ENCODE measurements around the gene BUD31.
"Not testable (repeated sequence)": the region's sequence is repeated elsewhere in the genome, so short reads cannot be mapped to it uniquely, and the experiment has no call there.

Gene BUD31

DNA sequence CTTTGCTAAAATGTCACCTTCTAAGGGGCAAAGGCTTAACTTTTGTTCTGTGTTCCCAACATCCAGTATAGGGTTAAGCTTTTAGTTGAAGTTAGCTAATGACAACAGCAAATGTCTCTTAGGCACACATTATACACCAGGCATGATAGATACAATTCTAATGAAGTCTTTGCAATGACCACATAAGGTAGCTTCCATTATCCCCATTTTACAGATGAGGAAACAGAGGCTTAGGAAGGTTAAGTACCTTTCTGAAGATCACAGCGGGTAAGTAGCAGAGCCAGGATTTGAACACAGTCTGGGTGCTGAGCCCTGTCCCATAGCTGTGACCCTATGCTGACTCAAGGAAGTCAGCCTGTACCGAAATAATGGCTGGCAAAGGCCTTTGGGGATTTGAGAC, 1.9 kb downstream of the BUD31 start:
- TF ChIP-seq TARDBP (IDR thresholded peaks at IDR 0.05) (no peak), FOXK2 (IDR thresholded peaks at IDR 0.05) (no peak), CTBP1 (IDR thresholded peaks at IDR 0.05; ENCODE audit: borderline replicate concordance) (no peak), FOXA1 (IDR thresholded peaks at IDR 0.05) (no peak), ZNF384 (IDR thresholded peaks at IDR 0.05) (no peak), BHLHE40 (IDR thresholded peaks at IDR 0.05; ENCODE audit: borderline replicate concordance) (no peak), L3MBTL2 (conservative IDR thresholded peaks at IDR 0.05) (no peak), HDGF (IDR thresholded peaks at IDR 0.05; ENCODE audit: borderline replicate concordance) (no peak), FOXM1 (IDR thresholded peaks at IDR 0.05; ENCODE audit: borderline replicate concordance) (no peak), ELF4 (IDR thresholded peaks at IDR 0.05) (no peak), ARNT (IDR thresholded peaks at IDR 0.05) (no peak), NFRKB (IDR thresholded peaks at IDR 0.05) (no peak), LEF1 (IDR thresholded peaks at IDR 0.05; ENCODE audit: borderline replicate concordance) (no peak), SP1 (IDR thresholded peaks at IDR 0.05) (no peak), SUZ12 (IDR thresholded peaks at IDR 0.05) (no peak)
- TF ChIP-seq, protein P1, sequence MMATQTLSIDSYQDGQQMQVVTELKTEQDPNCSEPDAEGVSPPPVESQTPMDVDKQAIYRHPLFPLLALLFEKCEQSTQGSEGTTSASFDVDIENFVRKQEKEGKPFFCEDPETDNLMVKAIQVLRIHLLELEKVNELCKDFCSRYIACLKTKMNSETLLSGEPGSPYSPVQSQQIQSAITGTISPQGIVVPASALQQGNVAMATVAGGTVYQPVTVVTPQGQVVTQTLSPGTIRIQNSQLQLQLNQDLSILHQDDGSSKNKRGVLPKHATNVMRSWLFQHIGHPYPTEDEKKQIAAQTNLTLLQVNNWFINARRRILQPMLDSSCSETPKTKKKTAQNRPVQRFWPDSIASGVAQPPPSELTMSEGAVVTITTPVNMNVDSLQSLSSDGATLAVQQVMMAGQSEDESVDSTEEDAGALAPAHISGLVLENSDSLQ (IDR thresholded peaks at IDR 0.05) = no peak
- POLR2A ChIA-PET = no interaction called here
- CTCF ChIA-PET = no interaction called here
- DNase-seq (ENCODE audit: extremely low spot score) = no peak

DNA sequence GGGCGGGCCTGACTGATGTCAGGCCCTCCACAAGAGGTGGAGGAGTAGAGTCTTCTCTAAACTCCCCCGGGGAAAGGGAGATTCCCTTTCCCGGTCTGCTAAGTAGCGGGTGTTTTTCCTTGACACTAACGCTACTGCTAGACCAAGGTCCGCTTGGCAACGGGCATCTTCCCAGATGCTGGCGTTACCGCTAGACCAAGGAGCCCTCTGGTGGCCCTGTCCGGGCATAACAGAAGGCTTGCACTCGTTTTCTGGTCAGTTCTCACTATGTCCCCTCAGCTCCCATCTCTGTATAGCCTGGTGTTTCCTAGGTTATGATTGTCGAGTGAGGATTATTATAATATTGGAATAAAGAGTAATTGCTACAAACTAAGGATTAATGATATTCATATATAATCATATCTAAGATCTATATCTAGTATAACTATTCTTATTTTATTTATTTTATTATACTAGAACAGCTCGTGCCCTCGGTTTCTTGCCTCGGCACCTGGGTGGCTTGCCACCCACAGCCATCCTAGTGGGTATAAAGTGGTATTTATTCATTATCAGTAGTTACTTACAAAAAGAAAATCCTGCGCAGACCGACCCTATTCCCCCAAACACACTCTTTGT, 6.9 kb downstream of the BUD31 start:
- CTCF ChIA-PET = interaction anchor here (0.6 kb wide), 1 partner anchor 397 kb away, joined by 3 read pairs; no protein-coding TSS in a partner anchor
- not testable (repeated sequence) for DNase-seq (ENCODE audit: extremely low spot score)
- POLR2A ChIA-PET = interaction anchor here (0.8 to 1.2 kb wide), 2 partner anchors 9 to 90 kb away, joined by 3 read pairs; partner anchors contain the start of gene ARPC1A

DNA sequence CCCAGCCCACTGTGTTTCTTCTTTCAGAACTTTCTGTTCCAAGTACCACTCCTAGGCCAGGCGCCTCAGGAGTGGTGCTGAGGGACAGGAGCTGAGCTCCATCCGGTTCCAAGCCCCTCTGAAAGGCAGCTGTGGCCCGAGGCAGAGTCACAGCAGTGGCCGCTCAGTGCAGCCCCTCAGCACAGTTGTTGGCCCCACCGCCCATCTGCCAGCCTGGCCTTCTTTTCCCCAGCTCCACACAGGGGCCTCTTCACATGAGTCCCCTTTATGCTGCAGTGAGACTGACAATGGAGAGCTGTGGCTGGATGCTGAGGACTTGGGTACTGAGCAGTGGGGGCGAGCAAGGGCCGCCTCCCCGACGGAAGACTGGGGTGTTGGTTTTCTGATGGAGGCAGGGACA, 9.5 kb downstream of the BUD31 start:
- DNase-seq (ENCODE audit: extremely low spot score) = no peak
- TF ChIP-seq FOXM1 (IDR thresholded peaks at IDR 0.05; ENCODE audit: borderline replicate concordance) (no peak), L3MBTL2 (conservative IDR thresholded peaks at IDR 0.05) (no peak), TARDBP (IDR thresholded peaks at IDR 0.05) (no peak), FOXA1 (IDR thresholded peaks at IDR 0.05) (no peak), SUZ12 (IDR thresholded peaks at IDR 0.05) (no peak), HDGF (IDR thresholded peaks at IDR 0.05; ENCODE audit: borderline replicate concordance) (no peak)
- ChIA-PET POLR2A (interaction anchor here (1.3 kb wide), 1 partner anchor 9 kb away, joined by 3 read pairs; the partner anchor contains the start of genes BUD31 and PDAP1), CTCF (no interaction called here)

- no peak for TF ChIP-seq FOXM1 (IDR thresholded peaks at IDR 0.05; ENCODE audit: borderline replicate concordance)
- no peak for TF ChIP-seq FOXA1 (IDR thresholded peaks at IDR 0.05)
- TF ChIP-seq ZNF384 (IDR thresholded peaks at IDR 0.05) = no peak
- TF ChIP-seq FOXK2 (IDR thresholded peaks at IDR 0.05) = no peak
- TF ChIP-seq SP1 (IDR thresholded peaks at IDR 0.05) = no peak
- TF ChIP-seq, protein P1 (IDR thresholded peaks at IDR 0.05) = no peak
- TF ChIP-seq NFRKB (IDR thresholded peaks at IDR 0.05) = no peak
- TF ChIP-seq ELF4 (IDR thresholded peaks at IDR 0.05) = no peak
- no peak for TF ChIP-seq TARDBP (IDR thresholded peaks at IDR 0.05)
- TF ChIP-seq CTBP1 (IDR thresholded peaks at IDR 0.05; ENCODE audit: borderline replicate concordance) = no peak
- no peak for TF ChIP-seq ARNT (IDR thresholded peaks at IDR 0.05)
- TF ChIP-seq BHLHE40 (IDR thresholded peaks at IDR 0.05; ENCODE audit: borderline replicate concordance) = no peak
- no peak for TF ChIP-seq HDGF (IDR thresholded peaks at IDR 0.05; ENCODE audit: borderline replicate concordance)
- no peak for TF ChIP-seq SUZ12 (IDR thresholded peaks at IDR 0.05)
- TF ChIP-seq LEF1 (IDR thresholded peaks at IDR 0.05; ENCODE audit: borderline replicate concordance) = no peak
- no peak for TF ChIP-seq L3MBTL2 (conservative IDR thresholded peaks at IDR 0.05)
- DNase-seq (ENCODE audit: extremely low spot score) = no peak
- ChIA-PET POLR2A (no interaction called here), CTCF (no interaction called here)
Observed at GRCh38 chr7:99419323-99420021, 10.7 kb downstream of the BUD31 start.

- no peak for DNase-seq (ENCODE audit: extremely low spot score)
- TF ChIP-seq ZNF384 (IDR thresholded peaks at IDR 0.05) = no peak
- no peak for TF ChIP-seq FOXK2 (IDR thresholded peaks at IDR 0.05)
- TF ChIP-seq SUZ12 (IDR thresholded peaks at IDR 0.05) = no peak
- no peak for TF ChIP-seq ARNT (IDR thresholded peaks at IDR 0.05)
- no peak for TF ChIP-seq FOXA1 (IDR thresholded peaks at IDR 0.05)
- no peak for TF ChIP-seq SP1 (IDR thresholded peaks at IDR 0.05)
- no peak for TF ChIP-seq BHLHE40 (IDR thresholded peaks at IDR 0.05; ENCODE audit: borderline replicate concordance)
- TF ChIP-seq HDGF (IDR thresholded peaks at IDR 0.05; ENCODE audit: borderline replicate concordance) = no peak
- TF ChIP-seq ELF4 (IDR thresholded peaks at IDR 0.05) = no peak
- no peak for TF ChIP-seq NFRKB (IDR thresholded peaks at IDR 0.05)
- no peak for TF ChIP-seq CTBP1 (IDR thresholded peaks at IDR 0.05; ENCODE audit: borderline replicate concordance)
- no peak for TF ChIP-seq L3MBTL2 (conservative IDR thresholded peaks at IDR 0.05)
- no peak for TF ChIP-seq LEF1 (IDR thresholded peaks at IDR 0.05; ENCODE audit: borderline replicate concordance)
- TF ChIP-seq FOXM1 (IDR thresholded peaks at IDR 0.05; ENCODE audit: borderline replicate concordance) = no peak
- ChIA-PET POLR2A (no interaction called here), CTCF (no interaction called here)
Observed at GRCh38 chr7:99420213-99420612, 11.4 kb downstream of the BUD31 start.

DNA sequence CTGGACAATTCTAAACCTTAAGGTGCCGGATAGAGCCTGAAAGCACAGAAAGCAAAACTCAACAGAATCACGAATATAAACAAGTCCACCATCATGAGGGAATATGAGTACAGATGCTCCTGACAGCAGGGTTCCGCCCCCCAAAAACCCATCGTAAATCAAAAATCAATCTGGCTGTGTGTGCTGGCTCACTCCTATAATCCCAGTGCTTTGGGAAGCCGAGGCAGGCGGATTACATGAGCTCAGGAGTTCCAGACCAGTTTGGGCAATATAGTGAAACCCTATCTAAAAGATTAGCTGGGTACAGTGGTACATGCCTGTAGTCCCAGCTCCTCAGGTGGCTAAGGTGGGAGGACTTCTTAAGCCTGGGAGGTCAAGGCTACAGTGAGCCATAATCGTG, 12.2 kb downstream of the BUD31 start:
- ChIA-PET CTCF (no interaction called here), POLR2A (interaction anchor here (1.1 kb wide), 1 partner anchor 12 kb away, joined by 6 read pairs; the partner anchor contains the start of genes BUD31 and PDAP1)
- no peak for DNase-seq (ENCODE audit: extremely low spot score)
- no peak for TF ChIP-seq SP1 (IDR thresholded peaks at IDR 0.05)
- TF ChIP-seq FOXM1 (IDR thresholded peaks at IDR 0.05; ENCODE audit: borderline replicate concordance) = no peak
- TF ChIP-seq FOXK2 (IDR thresholded peaks at IDR 0.05) = no peak
- TF ChIP-seq ARNT (IDR thresholded peaks at IDR 0.05) = no peak
- no peak for TF ChIP-seq LEF1 (IDR thresholded peaks at IDR 0.05; ENCODE audit: borderline replicate concordance)
- no peak for TF ChIP-seq ZNF384 (IDR thresholded peaks at IDR 0.05)
- TF ChIP-seq FOXA1 (IDR thresholded peaks at IDR 0.05) = no peak
- TF ChIP-seq HDGF (IDR thresholded peaks at IDR 0.05; ENCODE audit: borderline replicate concordance) = no peak
- no peak for TF ChIP-seq ELF4 (IDR thresholded peaks at IDR 0.05)
- no peak for TF ChIP-seq TARDBP (IDR thresholded peaks at IDR 0.05)
- no peak for TF ChIP-seq BHLHE40 (IDR thresholded peaks at IDR 0.05; ENCODE audit: borderline replicate concordance)
- TF ChIP-seq CTBP1 (IDR thresholded peaks at IDR 0.05; ENCODE audit: borderline replicate concordance) = no peak
- no peak for TF ChIP-seq SUZ12 (IDR thresholded peaks at IDR 0.05)
- TF ChIP-seq L3MBTL2 (conservative IDR thresholded peaks at IDR 0.05) = no peak
- no peak for TF ChIP-seq NFRKB (IDR thresholded peaks at IDR 0.05)
- TF ChIP-seq, protein P1 (IDR thresholded peaks at IDR 0.05) = no peak
